GM13976 (cell line): ENCODE results near the gene ERBB4.

Experiments
- DNase-seq: peaks from one replicate; pipeline ENCODE4 v3.0.0; 2012; ENCODE audit warnings: low spot score
- CTCF ChIP-seq: IDR thresholded peaks from 2 replicates; pipeline ENCODE4 v1.5.1; 2012; ENCODE audit warnings: borderline replicate concordance, mild to moderate bottlenecking; ENCODE audit not compliant: insufficient read depth; ENCODE audit errors: extremely low read depth, missing control alignments, control extremely low read depth
- in situ Hi-C: fragments of 300-500 bp; cut with MboI; formaldehyde crosslinking; loops from one replicate; pipeline ENCODE4 v1.12.0; 2022; ENCODE audit warnings: low sequenced_read_pairs, mixed read lengths, inconsistent platforms; ENCODE audit not compliant: unreplicated experiment

The ERBB4 gene

GRCh38 chr2:212282671-212283261 lies 255.8 kb downstream of the ERBB4 start:
- in situ Hi-C loops: no loop called here
- no peak for DNase-seq
- TF ChIP-seq CTCF: no peak

- no peak for TF ChIP-seq CTCF
- in situ Hi-C loops: no loop called here
- no peak for DNase-seq
Measured at GRCh38 chr2:212276813-212277212, 261.8 kb downstream of the ERBB4 start.

GRCh38 chr2:212274215-212274614 lies 264.4 kb downstream of the ERBB4 start:
- in situ Hi-C loops: no loop called here
- TF ChIP-seq CTCF: no peak
- no peak for DNase-seq

GRCh38 chr2:212271583-212271982 lies 267.0 kb downstream of the ERBB4 start:
- no peak for TF ChIP-seq CTCF
- in situ Hi-C loops: no loop called here
- DNase-seq: no peak

- TF ChIP-seq CTCF: no peak
- DNase-seq: no peak
- in situ Hi-C loops: no loop called here
Measured at GRCh38 chr2:212269005-212269404, 269.6 kb downstream of the ERBB4 start.

DNA sequence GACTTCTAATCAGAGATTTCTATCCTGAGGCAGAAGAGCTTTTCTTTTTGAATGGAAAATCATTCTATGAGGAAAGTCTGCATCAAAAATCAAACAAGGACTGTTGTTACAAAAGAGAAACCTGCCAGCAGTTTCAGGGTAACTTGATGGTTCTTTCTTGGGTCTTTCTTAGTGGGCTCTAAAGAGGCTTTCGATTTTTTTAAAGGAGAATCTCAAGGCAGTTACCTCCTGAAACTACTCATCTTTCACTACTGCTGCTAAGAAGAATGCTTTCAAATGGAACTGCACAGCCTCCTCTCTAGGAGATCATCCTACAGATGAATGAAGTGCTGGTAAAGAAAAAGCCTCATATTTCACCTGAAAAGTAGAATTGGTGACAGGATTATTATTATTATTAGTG lies 272.3 kb downstream of the ERBB4 start:
- DNase-seq: no peak
- no peak for TF ChIP-seq CTCF
- in situ Hi-C loops: no loop called here
